ENCODE measurements around the gene GPN1.
"Not testable (repeated sequence)": the region's sequence is repeated elsewhere in the genome, so short reads cannot be mapped to it uniquely, and the experiment has no call there.

GPN1 gene

DNA sequence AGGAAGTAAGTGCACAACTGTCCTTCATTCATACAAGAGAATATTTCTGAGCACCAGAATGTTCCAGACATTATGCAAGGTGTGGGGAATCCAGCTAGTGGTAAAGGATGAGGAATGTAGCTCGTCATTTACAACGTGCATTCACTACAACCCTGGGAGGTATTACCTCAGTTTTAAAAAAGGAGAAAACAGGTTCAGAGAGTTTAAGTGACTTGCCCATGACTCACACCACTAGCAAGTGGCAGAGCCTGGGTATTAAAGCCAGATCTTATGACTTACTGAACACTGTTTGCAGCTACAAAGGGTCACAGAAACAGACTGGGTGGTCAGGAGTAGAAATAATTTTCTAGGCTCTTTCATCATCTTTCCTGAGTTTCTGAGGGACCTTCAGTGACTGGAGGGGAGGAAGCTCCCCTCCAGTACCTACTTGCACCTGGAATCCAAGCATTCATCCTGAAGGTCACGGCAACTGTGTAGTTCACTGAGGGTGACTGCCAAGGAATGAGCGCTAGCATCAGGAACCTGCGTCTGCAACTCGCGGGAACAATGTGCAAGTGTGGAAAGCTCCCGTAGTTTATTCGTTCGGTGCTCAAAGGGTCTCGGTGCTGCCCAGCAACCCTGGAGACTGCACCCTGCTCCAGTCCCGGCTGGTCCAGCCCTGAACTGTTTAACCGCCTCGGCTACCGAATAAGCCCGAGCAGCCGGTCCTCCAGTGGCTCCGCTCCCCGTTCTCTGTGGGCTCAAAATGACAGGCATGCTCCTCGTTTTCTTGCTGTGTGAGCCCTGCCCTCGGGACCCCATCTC lies 685 bp upstream of the GPN1 start:
- DNase-seq = peak in 1 of 2 donors; percentile 24

DNA sequence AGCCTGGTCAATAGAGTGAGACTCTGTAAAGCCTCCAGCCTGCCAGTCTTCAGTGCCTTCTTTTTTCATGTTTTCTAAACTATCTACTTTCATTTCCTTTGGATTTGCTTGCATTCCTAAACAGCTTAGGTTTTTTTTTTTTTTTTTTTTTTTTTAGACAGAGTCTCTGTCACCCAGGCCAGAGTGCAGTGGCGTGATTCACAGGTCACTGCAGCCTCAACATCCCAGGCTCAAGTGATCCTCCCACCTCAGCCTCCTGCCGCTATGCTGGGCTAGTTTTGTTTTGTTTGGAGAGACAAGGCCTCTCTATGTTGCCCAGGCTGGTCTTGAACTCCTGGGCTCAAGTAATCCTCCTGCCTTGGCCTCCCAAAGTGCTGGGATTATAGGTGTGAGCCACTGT lies 1.4 kb downstream of the GPN1 start:
- DNase-seq = not testable (repeated sequence)

DNA sequence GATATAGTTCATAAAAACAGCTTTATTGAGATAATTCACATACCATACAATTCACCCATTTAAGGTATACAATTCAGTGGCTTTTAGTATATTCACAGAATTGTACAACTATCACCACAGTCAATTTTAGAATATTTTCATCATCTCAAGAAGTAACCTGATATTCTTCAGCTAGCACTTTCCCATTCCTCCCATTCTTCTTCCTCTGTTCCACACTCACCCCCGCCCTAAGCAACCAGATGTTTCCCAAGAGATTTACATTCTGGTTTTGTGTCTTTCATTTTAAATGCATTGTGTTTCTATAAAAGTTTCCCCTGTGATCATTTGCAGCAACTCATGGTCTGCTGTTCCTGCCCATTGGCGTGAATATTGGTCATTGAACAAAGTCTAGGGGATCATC lies 5.4 kb downstream of the GPN1 start:
- no peak for DNase-seq

DNA sequence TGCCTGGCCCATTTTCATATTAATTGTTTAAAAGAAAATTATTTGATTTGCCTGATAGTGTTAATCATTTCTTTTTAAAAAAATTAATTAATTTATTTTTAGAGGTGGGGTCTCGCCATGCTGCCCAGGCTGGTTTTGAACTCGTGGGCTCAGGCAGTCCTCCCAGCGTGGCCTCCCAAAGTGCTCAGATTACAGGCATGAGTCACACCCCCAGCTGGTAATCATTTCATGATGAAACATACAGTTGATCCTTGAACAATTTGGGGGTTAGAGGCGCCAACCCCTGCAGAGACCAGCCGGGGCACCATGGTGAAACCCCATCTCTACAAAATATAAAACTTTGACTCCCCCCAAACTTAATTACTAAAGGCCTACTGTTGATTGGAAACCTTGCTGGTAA lies 7.9 kb downstream of the GPN1 start:
- DNase-seq = no peak

DNA sequence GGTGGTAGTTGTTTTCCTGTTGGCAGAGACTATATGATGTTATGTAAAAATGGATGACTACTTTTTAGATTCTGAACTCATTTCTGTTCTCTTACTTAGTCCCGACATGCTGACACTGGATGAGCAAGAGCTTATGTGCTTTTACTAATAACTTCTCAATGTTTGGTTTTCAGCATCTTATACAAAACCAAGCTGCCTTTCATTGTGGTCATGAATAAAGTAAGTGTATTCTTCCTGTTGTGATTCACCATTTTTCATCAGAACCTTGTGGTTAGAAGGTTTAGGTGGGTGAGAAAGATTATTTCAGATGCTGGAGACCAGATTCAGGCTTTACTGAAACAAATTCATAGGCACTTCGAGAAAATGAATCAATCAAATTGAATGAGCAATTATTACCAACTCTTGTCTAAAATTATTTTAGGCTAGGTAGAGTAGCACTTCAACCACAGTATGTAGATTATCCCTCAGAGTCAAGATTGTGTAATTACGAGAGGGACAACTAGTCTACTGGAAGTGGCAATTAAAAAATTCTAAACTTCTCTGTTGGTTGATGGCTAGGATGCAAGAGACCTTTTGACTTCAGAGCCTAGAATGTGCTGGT lies 9.3 kb downstream of the GPN1 start:
- no peak for DNase-seq

DNA sequence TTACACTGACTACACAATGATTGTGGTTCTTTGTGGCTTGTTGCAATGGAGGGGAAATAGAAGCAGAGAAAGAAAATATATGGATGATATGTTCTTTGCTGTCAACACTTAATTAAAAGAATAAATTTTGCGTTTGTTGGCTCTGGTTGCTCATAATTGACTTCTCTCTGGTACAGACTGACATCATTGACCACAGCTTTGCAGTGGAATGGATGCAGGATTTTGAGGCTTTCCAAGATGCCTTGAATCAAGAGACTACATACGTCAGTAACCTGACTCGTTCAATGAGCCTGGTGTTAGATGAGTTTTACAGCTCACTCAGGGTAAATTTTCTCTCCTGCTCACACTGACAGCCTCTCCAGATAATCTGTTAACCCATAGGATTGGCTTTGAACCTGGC lies 9.9 kb downstream of the GPN1 start:
- DNase-seq = no peak

DNA sequence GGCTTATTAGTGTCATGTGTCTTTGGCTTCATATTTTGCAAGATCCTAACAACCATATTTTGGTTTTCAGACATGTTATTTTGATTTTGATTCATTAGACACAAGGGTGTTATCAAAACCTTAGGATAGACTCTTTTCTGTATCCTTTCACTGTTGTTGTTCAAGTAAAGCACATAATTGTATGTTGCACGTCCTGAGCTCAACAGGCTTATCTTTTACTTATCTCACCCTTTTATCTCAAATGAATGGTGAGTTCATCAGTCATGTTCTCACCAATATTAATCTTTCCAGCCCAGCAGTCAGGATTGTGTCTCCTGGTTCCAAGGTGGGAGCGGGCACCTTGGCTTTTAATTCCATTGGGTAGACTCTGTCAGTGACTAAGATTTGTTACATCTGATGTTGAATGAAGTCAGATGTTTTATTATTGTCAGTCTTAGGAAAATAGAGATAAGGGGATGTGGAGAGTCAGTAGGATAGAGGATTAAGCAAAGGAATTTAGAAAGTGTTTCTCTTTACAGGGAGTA lies 11.9 kb downstream of the GPN1 start:
- no peak for DNase-seq

DNA sequence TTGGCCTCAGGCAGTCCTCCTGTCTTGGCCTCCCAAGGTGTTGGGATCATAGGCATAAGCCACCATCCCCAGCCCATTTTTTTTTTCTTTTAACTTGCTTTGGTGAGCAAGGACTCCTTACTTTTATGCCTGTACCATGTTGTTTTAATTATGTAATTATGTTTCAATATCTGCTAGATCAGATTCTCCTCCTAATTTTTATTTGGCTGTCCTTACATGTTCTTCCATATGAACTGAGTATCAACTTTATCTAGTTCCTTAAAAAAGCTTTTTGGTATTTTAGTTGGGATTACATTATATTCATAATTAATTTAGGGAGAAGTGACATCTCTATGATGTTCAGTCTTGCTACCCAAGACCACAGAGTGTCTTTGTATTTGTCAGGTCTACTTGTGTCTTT lies 16.3 kb downstream of the GPN1 start:
- no peak for DNase-seq

DNA sequence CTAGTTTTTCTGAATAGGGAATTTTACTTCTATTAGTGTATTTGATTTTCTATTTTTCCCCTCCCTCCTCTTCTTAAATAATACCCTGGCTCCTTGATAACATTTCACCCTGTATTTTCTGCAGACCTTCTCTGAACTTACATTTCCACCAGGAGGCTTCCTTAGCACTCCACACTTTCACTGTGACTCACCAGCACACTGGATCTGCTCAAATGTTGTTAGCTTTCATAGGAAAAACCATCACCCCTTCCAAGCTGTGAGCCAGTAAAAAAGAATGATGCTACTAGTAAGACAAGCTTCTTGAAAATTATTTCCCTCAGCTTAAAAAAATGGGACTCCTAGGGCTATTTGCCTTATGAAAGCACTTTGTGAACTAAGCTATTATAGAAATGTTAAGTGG lies 18.4 kb downstream of the GPN1 start:
- DNase-seq = no peak

DNA sequence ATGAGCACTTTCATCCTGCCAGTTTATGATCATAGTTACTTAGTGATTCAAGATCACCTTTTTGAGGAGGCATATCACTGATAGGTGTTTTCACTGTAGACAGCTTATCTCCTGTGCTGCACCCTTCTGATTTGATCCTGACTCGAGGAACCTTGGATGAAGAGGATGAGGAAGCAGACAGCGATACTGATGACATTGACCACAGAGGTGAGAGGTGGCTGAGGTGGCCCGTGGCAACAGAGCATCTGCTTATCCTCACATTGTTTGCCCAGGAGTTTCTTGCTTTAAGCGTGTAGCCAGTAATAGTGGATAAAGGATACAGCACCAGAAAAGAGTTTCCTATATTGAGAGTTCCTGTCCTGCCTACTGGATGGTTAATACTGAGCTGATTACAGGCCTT lies 18.9 kb downstream of the GPN1 start:
- DNase-seq = no peak

DNA sequence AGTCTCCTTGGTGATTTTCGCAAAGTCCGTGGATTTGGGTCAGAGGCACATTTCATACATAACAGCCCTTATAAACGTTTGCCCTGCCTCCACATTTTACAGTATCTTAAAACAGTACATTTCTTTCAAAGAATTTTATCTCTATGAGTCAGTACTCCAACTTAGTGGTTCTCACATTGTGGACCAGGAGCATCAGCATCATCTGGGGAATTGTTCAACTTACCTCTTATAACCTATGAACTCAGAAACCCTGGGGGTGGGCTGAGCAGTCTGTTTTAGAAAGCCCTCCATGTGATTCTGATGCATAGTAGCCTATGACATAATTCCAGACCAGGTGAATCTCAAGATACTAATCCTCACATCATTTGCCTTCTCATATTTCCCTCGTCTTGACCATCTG lies 22.2 kb downstream of the GPN1 start:
- DNase-seq = no peak

DNA sequence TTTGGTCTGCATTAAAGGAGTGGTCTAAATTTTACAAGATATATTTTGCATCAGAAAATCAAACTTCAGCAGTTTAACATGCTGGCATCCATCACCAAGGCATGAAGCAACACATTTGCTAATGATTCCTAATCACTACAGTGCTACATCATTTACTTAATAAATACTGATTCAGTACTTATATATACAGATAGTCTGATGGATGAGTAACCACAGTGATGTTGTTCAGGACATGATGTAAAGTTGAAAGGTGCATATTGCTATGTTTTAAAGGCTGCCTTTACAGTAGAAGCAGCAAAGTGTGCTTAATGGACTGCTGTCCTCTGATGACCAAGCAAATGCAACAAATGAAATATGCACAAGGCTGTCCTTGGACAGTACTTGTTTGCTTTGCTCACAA lies 23.5 kb downstream of the GPN1 start:
- DNase-seq = no peak

DNA sequence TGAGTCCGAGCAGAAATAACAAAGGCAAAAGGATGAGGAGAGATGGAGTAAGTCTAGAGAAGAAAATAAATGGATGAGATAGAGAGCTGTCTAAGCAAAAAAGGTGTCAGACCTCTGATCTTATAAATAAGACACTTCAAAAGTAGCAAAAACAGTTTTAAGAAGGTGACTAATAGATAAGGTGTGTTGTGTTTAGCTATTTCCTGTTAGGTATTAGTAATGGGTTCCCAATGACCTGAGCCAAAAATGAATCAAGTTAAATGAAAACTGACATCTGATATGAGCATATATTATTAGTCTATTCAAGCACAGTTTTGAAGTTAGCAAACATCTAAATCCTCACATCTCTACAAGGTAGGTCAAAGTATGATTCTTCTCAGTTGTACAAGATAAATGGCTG lies 23.9 kb downstream of the GPN1 start:
- no peak for DNase-seq

DNA sequence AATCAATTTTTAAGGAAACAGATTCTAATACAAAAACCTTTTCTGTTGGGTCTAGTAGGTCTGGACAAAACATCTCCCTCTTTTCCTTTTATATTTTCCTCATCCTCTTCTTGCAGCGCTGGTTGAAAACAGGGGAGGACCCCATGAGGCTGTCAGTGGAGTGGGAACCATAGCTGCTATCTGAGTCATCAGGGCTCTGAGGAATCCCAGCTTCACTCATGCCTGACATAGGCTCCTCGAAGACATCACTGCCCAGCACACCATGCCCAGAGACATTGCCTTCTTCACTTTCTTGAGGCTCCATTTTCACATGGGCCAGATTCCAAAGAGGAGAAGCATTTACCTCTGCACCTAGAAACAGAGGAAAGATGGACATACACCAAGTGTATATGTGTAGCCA lies 24.5 kb downstream of the GPN1 start:
- no peak for DNase-seq

DNA sequence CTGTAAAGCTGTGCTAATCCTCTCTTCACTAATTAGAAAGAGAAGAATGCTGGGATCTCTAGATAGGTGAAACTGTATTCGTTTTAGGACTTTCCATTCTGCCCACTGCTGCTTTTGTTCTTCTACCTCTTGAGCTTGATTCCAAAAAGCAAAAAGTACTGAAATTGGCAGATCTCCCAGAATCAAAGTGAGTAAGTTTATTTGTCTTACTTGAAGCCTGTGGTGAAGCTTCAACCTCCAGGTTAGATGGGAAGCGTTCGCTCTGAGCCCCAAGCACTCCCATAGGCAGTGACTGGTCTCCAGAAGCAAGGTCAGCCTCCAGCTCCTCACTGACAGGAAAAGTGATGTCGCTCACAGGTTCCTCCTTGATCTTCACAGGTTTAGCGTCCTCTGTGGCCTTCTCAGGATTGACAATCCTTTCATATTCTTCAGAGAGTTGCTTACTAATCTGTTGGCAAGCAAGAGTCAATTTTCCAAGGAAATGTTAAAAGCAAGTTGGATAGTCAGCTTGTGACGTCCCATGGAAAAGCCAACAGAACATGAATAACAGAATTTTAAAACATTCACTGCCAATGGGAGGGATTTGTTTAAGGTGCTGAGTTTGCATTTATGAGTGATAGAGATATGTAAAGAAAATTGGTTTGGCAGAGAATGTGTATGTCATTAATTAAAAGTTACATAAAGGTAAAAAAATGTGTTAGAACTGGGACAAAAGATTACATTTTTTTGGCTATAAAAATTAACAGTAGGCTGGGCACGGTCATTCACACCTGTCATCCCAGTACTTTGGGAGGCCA lies 26.5 kb downstream of the GPN1 start:
- DNase-seq = no peak

DNA sequence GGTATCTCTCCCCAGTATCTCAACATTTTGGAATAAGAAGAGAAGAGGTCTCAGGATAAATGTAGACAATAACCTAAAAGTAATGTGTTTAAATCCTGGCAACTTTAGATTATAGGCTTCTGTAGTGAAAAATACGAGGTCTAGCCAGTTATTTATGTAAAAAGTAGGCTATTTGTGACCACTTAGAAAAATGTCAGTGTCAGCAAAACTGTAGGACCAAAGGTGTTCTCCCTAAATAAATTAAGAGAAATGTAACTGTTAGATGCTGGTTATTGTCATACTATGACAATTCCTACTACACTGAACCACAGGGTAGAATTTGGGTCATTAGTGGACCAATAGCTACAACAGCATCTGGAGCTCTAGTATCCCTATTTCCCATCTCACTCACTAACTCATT lies 32.5 kb downstream of the GPN1 start:
- DNase-seq = no peak

DNA sequence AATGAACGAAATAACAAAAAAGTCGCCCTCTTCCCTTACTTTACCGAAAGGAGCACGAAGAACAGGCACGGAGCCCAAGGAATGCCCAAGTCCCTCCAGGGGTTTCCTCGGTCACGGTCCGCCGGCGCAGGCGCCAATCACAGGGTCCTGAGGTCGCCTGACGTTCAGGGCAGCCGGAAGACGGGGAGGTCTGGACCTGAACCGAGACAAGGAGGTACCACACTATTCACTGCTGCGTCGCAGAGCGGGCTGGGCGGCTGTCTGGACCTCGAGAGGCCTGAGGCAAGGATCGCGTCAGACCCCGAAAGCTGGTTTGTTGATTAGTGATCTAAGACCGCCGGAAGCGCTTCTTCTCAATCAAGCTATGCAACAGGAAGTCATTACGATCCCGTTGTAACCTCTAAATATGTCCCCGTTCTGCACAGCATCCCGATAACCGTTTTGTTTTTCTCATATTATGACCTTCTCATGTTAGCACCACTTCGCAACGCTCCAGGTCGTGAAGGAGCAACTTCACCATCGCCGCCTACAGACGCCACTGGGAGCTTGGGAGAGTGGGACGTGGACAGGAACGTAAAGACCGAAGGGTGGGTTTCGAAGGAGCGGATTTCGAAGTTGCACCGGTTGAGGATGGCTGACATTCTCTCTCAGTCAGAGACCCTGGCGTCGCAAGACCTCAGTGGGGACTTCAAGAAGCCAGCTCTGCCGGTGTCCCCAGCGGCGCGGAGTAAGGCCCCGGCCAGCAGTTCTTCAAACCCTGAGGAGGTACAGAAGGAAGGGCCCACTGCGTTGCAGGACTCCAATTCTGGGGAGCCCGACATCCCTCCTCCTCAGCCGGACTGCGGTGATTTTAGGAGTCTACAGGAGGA lies 34.7 kb downstream of the GPN1 start, which contains the start of the genes SLC4A1AP and SUPT7L:
Gene SLC4A1AP (plus strand): TSS at position 605 of the 869 bp plus-strand sequence. CDS start 26 bp downstream, at position 631.
Gene SUPT7L (minus strand): TSS at position 330 of the 869 bp plus-strand sequence. CDS start 1,422 bp downstream, outside the sequence.
- peak; percentile 87 to 94 for DNase-seq

DNA sequence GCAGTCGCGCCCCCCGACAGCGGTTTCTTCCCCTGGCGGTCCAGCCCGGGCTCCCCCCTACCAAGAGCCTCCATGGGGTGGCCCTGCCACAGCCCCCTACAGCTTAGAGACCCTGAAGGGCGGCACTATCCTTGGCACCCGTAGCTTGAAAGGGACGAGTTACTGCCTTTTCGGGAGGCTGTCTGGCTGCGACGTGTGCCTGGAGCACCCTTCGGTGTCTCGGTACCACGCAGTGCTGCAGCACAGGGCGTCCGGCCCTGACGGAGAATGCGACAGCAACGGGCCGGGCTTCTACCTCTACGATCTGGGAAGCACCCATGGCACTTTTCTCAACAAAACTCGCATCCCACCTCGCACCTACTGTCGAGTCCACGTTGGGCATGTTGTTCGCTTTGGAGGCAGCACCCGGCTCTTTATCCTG lies 35.3 kb downstream of the GPN1 start:
- no peak for DNase-seq

DNA sequence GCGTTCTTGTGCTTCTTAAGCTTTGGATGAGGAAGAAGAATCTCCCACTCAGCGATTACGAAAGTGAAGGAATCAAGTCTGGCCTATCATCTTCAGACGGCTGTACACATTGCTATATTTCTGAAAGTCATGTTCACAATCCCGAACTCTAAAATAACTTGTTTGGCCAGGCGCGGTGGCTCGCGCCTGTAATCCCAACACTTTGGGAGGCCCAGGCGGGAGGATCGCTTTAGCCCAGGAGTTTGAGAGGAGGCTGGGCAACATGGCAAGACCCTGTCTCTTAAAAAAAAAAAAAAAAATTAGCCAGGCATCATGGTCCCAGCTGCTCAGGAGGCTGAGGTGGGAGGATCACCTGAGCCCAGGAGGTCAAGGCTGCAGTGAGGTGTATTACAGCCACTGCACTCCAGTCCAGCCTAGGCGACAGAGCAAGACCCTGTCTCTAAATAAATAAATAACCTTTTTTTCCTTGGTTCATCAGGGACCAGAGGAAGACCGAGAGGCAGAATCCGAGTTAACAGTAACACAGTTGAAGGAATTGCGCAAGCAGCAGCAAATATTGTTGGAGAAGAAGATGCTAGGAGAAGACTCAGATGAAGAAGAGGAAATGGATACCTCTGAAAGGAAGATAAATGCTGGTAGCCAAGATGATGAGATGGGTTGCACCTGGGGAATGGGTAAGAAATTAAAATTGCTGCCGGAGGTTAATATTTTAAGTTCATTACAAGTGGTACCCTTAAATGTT lies 35.9 kb downstream of the GPN1 start:
- no peak for DNase-seq

DNA sequence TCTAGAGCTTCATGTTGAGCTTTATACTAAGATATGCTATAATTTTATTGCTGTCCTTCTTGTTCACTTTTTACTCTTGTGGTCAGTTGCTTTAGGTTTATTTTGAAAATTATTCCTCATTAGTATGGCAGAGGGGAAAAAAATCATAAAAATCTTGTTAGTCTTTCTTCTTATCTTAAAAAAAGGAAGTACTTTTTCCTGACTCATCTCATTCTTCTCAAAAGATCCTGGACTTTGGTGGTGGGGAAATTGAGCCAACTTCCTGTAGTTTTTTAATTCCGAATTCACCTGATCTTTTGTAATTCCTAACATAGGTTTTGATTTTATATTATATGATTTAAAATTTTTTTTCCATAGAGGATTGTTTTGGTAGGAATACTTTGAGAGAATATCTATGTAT lies 38.6 kb downstream of the GPN1 start:
- no peak for DNase-seq

DNA sequence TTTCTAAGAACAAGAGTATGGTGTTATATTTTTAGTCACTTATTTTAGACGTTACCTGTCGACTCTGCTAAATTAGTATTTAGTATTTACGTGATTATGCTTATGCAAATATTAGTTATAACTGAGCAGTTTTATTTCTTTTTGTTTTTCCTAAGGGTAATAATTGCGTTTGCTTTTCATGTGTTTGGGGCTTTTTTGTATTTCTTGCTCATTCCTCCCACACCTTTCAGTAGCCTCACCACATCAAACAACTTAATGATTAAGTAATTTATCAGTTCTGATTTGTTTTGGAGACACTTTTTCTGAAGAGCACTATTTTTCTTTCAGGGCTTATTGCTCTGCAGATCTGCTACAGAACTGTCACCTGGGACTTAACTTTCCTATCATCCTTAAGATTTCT lies 42.4 kb downstream of the GPN1 start:
- DNase-seq = no peak
